ENCODE data around the gene M1AP.

Gene M1AP

DNA sequence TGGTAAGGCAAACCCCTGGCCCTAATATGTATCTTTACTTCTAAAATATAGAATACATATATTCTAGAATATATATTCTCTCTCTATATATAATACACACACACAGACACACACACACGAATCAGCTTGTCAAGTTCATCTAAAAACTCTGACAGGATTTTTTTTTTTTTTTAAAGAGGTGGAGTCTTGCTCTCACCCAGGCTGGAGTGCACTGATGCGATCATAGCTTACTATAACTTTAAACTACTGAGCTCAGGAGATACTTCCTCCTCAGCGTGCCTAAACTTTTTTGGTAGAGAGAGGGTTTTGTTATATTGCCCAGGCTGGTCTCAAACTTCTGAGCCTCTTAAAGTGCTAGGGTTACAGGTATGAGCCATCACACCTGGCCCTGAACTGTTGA is 48.5 kb downstream of the M1AP start:
- Histone ChIP-seq H3K4me3 (no peak overlapping the region), H3K4me2 (no peak overlapping the region), H3K9me3 (no peaks in the 10 kb centered on the region), H3K4me1 (0 out of 2 replicates have a peak, but pooled peaks cover 7% of the 10 kb centered on the region), H4K20me1 (no peaks in the 10 kb centered on the region), H3K27ac (no peak overlapping the region), H3K36me3 (no peaks in the 10 kb centered on the region), H3K9ac (no peak overlapping the region), H3K27me3 (no peaks in the 10 kb centered on the region)
- TF ChIP-seq Cebpa-rat (IDR thresholded peaks at IDR 0.05): no peak

DNA sequence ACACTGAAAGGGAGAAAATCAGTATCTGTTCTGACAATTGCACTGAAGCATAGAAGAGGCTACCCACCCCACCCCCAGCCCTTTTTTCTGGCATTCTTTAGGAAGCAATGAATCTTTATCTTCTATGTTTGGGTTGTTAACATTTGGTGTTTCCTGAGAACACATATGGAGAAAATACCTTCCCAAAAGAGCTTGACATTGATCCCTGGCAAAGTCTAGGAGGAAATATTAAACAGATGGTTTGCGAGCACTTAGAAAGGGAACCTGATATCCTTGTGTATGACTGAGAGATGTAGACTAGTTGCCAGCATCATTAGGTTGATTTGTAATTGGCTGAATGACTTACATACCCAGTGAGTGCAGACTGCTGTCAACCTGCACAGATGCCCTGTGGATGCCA is 50.7 kb downstream of the M1AP start:
- TF ChIP-seq Cebpa-rat (IDR thresholded peaks at IDR 0.05): no peak
- H3K27ac ChIP-seq: no peak overlapping the region
- no peaks in the 10 kb centered on the region for H3K9me3 ChIP-seq
- no peaks in the 10 kb centered on the region for H3K36me3 ChIP-seq
- no peak overlapping the region for H3K4me3 ChIP-seq
- H3K9ac ChIP-seq: no peak overlapping the region
- H4K20me1 ChIP-seq: no peaks in the 10 kb centered on the region
- H3K4me2 ChIP-seq: no peak overlapping the region
- H3K4me1 ChIP-seq: 0 out of 2 replicates have a peak, but pooled peaks cover 7% of the 10 kb centered on the region
- no peaks in the 10 kb centered on the region for H3K27me3 ChIP-seq

DNA sequence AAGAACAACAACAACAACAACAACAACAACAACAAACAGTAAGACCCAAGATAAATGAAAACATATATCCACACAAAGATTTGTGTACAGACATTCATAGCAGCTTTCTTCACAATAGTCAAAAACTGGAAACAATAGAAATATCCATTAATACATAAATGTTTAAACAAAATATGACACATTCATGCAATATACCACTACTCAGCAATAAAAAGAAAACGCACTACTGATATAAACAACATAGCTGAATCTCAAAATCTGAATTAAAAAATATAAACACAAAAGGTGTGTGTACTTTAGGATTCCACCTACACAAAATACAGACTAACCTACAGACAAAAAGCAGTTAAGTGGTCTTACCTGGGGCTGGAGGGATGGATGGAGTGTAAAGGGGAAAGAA is 51.5 kb downstream of the M1AP start:
- Histone ChIP-seq H3K9me3 (no peaks in the 10 kb centered on the region), H3K4me3 (no peak overlapping the region), H4K20me1 (no peaks in the 10 kb centered on the region), H3K9ac (no peak overlapping the region), H3K27ac (no peak overlapping the region), H3K36me3 (no peaks in the 10 kb centered on the region), H3K4me2 (no peak overlapping the region), H3K27me3 (no peaks in the 10 kb centered on the region), H3K4me1 (0 out of 2 replicates have a peak, but pooled peaks cover 7% of the 10 kb centered on the region)
- TF ChIP-seq Cebpa-rat (IDR thresholded peaks at IDR 0.05): no peak

DNA sequence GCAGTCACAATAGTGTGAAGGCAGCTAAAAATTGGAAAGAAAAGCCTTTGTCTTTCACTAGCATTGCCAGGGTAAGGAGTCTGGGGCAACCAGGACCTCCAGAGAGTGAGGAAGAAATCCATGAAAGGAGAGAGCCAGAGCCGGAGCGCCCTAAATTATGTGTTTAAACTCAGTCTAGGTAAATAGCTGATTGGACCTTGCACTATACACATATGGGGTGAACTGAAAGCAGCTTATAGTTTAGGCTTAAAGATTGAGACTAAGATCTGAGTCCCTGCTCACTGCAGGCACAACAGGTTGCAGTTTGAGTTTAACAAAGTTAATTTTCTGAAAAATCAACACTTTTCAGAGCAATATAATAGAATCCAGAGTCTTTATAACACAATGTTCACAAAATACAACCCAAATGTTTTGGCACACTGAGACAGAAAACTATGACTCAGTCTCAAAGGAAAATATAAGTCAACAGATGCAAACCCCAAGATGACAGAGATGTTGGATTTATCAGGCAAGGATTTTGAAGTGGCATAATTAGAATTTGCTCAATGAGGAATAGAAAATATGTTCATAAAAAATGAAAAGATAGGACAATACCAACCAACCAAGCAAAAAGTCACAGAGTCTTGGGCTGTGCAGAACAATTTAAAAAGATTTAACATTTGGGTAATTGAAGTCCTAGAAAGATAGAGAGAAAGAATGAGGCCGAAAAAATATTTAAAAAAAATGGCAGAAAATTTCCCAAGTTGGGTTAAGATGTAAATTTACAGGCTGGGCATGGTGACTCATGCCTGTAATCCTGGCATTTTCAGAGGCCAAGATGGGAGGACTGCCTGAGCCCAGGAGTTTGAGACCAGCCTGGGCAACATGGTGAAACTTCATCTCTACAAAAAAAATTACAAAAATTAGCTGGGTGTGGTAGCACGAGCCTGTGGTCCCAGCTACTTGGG is 54.0 kb downstream of the M1AP start:
- no peaks in the 10 kb centered on the region for H3K36me3 ChIP-seq
- no peaks in the 10 kb centered on the region for H3K4me1 ChIP-seq
- H3K4me3 ChIP-seq: no peak overlapping the region
- no peaks in the 10 kb centered on the region for H3K27me3 ChIP-seq
- H3K4me2 ChIP-seq: no peak overlapping the region
- TF ChIP-seq Cebpa-rat (IDR thresholded peaks at IDR 0.05): no peak
- no peak overlapping the region for H3K9ac ChIP-seq
- no peaks in the 10 kb centered on the region for H4K20me1 ChIP-seq
- H3K9me3 ChIP-seq: no peaks in the 10 kb centered on the region
- H3K27ac ChIP-seq: no peak overlapping the region

DNA sequence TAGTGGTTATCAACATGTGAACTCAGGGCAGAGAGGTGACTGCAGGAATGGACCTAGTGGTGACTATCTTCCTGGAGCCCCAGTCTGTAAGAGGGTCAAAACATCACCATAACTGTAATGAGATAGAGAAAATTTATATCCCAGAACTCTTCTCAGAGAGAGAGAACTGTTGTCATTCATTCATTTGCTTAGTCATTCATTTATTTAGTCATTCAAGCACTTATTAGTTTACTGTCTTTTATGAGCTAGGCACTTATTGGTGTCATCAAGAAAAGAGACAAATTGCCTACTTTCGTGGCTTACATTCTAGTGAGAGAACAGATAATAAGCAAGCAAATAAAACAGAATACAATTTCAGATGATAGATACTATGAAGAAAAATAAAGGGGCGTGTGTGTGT is 59.5 kb downstream of the M1AP start:
- H3K27ac ChIP-seq: no peak overlapping the region
- no peak overlapping the region for H3K9ac ChIP-seq
- H3K27me3 ChIP-seq: no peaks in the 10 kb centered on the region
- H3K36me3 ChIP-seq: no peaks in the 10 kb centered on the region
- no peaks in the 10 kb centered on the region for H3K9me3 ChIP-seq
- no peak overlapping the region for H3K4me3 ChIP-seq
- peaks cover 30% of the 10 kb centered on the region for H3K4me1 ChIP-seq
- TF ChIP-seq Cebpa-rat (IDR thresholded peaks at IDR 0.05): no peak
- H4K20me1 ChIP-seq: no peaks in the 10 kb centered on the region
- no peak overlapping the region for H3K4me2 ChIP-seq

GRCh38 chr2:74587664-74588277 is 60.4 kb downstream of the M1AP start:
- Histone ChIP-seq H3K9me3 (no peaks in the 10 kb centered on the region), H3K9ac (no peak overlapping the region), H4K20me1 (no peaks in the 10 kb centered on the region), H3K36me3 (no peaks in the 10 kb centered on the region), H3K4me3 (no peak overlapping the region), H3K4me1 (peaks cover 30% of the 10 kb centered on the region), H3K4me2 (no peak overlapping the region), H3K27me3 (no peaks in the 10 kb centered on the region), H3K27ac (no peak overlapping the region)
- TF ChIP-seq Cebpa-rat (IDR thresholded peaks at IDR 0.05): no peak

GRCh38 chr2:74585406-74586185 is 62.5 kb downstream of the M1AP start:
- Histone ChIP-seq H3K9ac (peak overlapping the region; percentile 25; the same call in 1 of the 2 replicates), H3K4me3 (peak overlapping the region; percentile 3; the same call in 1 of the 2 replicates)

DNA sequence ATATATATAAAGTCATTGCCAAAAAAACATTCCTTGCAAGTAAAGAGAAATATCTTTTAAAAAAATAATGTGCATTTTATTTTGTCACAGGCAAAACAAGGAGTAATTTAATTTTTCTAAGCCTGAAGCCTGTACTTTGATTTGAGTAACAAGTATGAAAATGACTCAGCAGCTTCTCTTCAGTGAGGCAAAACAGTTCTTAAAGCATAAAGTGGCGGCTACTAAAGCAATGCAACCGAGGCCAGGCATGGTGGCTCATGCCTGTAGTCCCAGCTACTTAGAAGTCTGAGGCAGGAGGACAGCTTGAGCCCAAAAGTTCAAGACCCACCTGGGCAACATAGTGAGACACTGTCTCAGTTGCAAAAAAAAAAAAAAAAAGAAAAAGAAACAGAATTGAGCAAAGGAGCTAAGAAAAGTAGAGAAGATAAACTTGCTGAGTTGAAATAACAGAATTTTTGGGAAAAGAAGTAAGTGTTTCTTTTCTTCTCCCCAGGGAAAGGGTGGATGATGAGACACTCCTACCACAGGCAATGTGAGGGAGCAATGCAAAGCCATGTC is 64.0 kb downstream of the M1AP start:
- no peaks in the 10 kb centered on the region for H3K36me3 ChIP-seq
- no peaks in the 10 kb centered on the region for H3K9me3 ChIP-seq
- no peaks in the 10 kb centered on the region for H4K20me1 ChIP-seq
- no peak overlapping the region for H3K4me3 ChIP-seq
- no peak for TF ChIP-seq Cebpa-rat (IDR thresholded peaks at IDR 0.05)
- no peak overlapping the region for H3K27ac ChIP-seq
- H3K9ac ChIP-seq: no peak overlapping the region
- H3K4me1 ChIP-seq: peaks cover 30% of the 10 kb centered on the region
- no peak overlapping the region for H3K4me2 ChIP-seq
- no peaks in the 10 kb centered on the region for H3K27me3 ChIP-seq

More at GRCh38 chr2:74585406-74586185, 62.5 kb downstream of the M1AP start:
- H3K4me2 ChIP-seq: peak overlapping the region; percentile 78
- no peaks in the 10 kb centered on the region for H4K20me1 ChIP-seq
- no peaks in the 10 kb centered on the region for H3K27me3 ChIP-seq
- peak overlapping the region; percentile 13; the same call in 1 of the 2 replicates for H3K27ac ChIP-seq
- TF ChIP-seq Cebpa-rat (IDR thresholded peaks at IDR 0.05): no peak
- no peaks in the 10 kb centered on the region for H3K36me3 ChIP-seq
- peaks cover 30% of the 10 kb centered on the region for H3K4me1 ChIP-seq
- H3K9me3 ChIP-seq: no peaks in the 10 kb centered on the region

DNA sequence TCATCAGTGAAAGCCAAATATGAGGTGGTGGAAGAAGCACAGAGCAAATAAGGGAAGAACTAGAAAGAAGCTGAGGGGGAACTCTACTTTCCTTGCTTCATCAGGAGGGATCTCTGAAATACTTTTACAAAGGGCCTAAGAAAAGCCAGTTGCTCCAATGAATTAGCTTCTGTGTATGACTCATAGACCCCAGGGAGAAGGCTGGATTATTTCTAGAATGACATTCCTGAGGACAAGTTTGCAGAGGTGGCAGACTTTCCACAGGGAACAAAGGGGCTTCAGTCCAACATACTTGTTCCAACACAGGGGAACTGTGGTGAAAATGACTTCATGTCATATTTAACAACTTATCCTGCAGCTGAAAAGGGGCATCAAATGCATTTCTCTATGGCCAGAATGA is 64.6 kb downstream of the M1AP start:
- no peaks in the 10 kb centered on the region for H4K20me1 ChIP-seq
- H3K4me2 ChIP-seq: no peak overlapping the region
- H3K27me3 ChIP-seq: no peaks in the 10 kb centered on the region
- H3K4me3 ChIP-seq: no peak overlapping the region
- no peaks in the 10 kb centered on the region for H3K9me3 ChIP-seq
- no peak overlapping the region for H3K27ac ChIP-seq
- no peak for TF ChIP-seq Cebpa-rat (IDR thresholded peaks at IDR 0.05)
- H3K36me3 ChIP-seq: no peaks in the 10 kb centered on the region
- H3K4me1 ChIP-seq: peaks cover 30% of the 10 kb centered on the region
- no peak overlapping the region for H3K9ac ChIP-seq

All from BLaER1 (cell line).